PC-3 (cell line): Measurements from ENCODE around the gene LIF. TPM values are rescaled to one million over a fixed set of nuclear protein-coding genes. Genes with fewer than 3 reads are reported as not detected.

ENCODE experiments used
- ATAC-seq: fragments of 200-7000 bp; cut with Tn5 transposase; 2 replicates; pipeline ENCODE4 v1.9.1; 2020; ENCODE audit warnings: mild to moderate bottlenecking, moderate library complexity
- BruUV-seq: library from RNA; stranded (reverse); fragments of 400-500 nt; replicated peaks from 2 replicates; lab custom pipeline; 2021; lab: Mats Ljungman, UMichigan
- CTCF ChIA-PET: fragments of 300-600 bp; sonication (Branson Sonifier 250); formaldehyde crosslinking; loops from one replicate; lab custom pipeline; 2022; ENCODE audit warnings: antibody characterized with exemption; lab: Charles Lee
- POLR2A ChIA-PET: fragments of 300-600 bp; sonication (Branson Sonifier 250); formaldehyde crosslinking; loops from one replicate; lab custom pipeline; 2022; ENCODE audit warnings: antibody characterized with exemption; ENCODE audit not compliant: unreplicated experiment; lab: Charles Lee
- DNase-seq: peaks from one replicate; pipeline ENCODE4 v3.0.0-alpha.2; 2015
- H2AFZ ChIP-seq: fragments of 300-600 bp; sonication (generic); 2 replicates; pipeline ENCODE4 v1.6.0; 2016; ENCODE audit warnings: antibody characterized with exemption, low read length
- H3F3A ChIP-seq: fragments of 300-600 bp; sonication (generic); one replicate; pipeline ENCODE4 v1.6.0; 2017; ENCODE audit warnings: antibody characterized with exemption, low read length, control low read depth, mild to moderate bottlenecking; ENCODE audit not compliant: unreplicated experiment
- H3K27ac ChIP-seq: fragments of 300-600 bp; sonication (generic); 2 replicates; pipeline ENCODE4 v1.5.1; 2016; ENCODE audit warnings: mild to moderate bottlenecking, low read length
- H3K27me3 ChIP-seq: fragments of 300-600 bp; sonication (generic); 2 replicates; pipeline ENCODE4 v1.6.1; 2016; ENCODE audit warnings: low read length, mixed read lengths
- H3K36me3 ChIP-seq: fragments of 300-600 bp; sonication (generic); 2 replicates; pipeline ENCODE4 v1.6.1; 2016; ENCODE audit warnings: low read depth, mixed run types, low read length, mixed read lengths
- H3K4me1 ChIP-seq: fragments of 300-600 bp; sonication (generic); 2 replicates; pipeline ENCODE4 v1.5.1; 2016; ENCODE audit warnings: low read length; ENCODE audit not compliant: insufficient read depth
- H3K4me2 ChIP-seq: fragments of 300-600 bp; sonication (generic); 2 replicates; pipeline ENCODE4 v1.6.0; 2016; ENCODE audit warnings: low read length
- H3K4me3 ChIP-seq: fragments of 300-600 bp; sonication (generic); 2 replicates; pipeline ENCODE4 v1.5.1; 2016; ENCODE audit warnings: mild to moderate bottlenecking, low read length, mixed read lengths
- H3K79me2 ChIP-seq: fragments of 300-600 bp; sonication (generic); 2 replicates; pipeline ENCODE4 v1.6.1; 2017; ENCODE audit warnings: low read length, mixed read lengths
- H3K9ac ChIP-seq: fragments of 300-600 bp; sonication (generic); 2 replicates; pipeline ENCODE4 v1.6.0; 2016; ENCODE audit warnings: mild to moderate bottlenecking, low read length
- H3K9me2 ChIP-seq: fragments of 300-600 bp; sonication (generic); replicated peaks from 2 replicates; pipeline ENCODE4 v1.6.1; 2016; ENCODE audit warnings: mixed run types, low read length, mixed read lengths
- H3K9me3 ChIP-seq: fragments of 300-600 bp; sonication (generic); 2 replicates; pipeline ENCODE4 v1.6.1; 2016; ENCODE audit warnings: low read length, mixed read lengths
- H4K20me1 ChIP-seq: fragments of 300-600 bp; sonication (generic); 2 replicates; pipeline ENCODE4 v1.6.1; 2016; ENCODE audit warnings: low read length, mixed read lengths
- EZH2 ChIP-seq: fragments of 300-600 bp; sonication (generic); IDR thresholded peaks from one replicate; pipeline ENCODE4 v1.6.1; 2017; ENCODE audit warnings: antibody characterized with exemption, mild to moderate bottlenecking, low read length; ENCODE audit not compliant: unreplicated experiment
- EZH2phosphoT487 ChIP-seq: fragments of 300-600 bp; sonication (generic); IDR thresholded peaks from 2 replicates; pipeline ENCODE4 v1.6.1; 2018; ENCODE audit warnings: mild to moderate bottlenecking, antibody characterized with exemption, low read length, borderline replicate concordance
- intact Hi-C: fragments of 100-400 bp; cut with micrococcal nuclease; formaldehyde crosslinking; loops from 2 replicates; pipeline ENCODE4 v1.9.0; 2023
- total RNA-seq: library from RNA; depleted of rRNA; stranded (reverse); fragments of >200 nt; gene quantifications from 2 replicates; pipeline ENCODE4 v1.2.3, GENCODE V29; 2014
- TF ChIP-seq, protein P1 (sequence below): fragments of 300-600 bp; sonication (generic); conservative IDR thresholded peaks from 2 replicates; pipeline ENCODE4 v1.5.1; 2017; ENCODE audit warnings: antibody characterized with exemption, low read depth, mild to moderate bottlenecking, low read length

The LIF gene
- total RNA-seq, 1 experiment from 2014 or later: 64.1 TPM

DNA sequence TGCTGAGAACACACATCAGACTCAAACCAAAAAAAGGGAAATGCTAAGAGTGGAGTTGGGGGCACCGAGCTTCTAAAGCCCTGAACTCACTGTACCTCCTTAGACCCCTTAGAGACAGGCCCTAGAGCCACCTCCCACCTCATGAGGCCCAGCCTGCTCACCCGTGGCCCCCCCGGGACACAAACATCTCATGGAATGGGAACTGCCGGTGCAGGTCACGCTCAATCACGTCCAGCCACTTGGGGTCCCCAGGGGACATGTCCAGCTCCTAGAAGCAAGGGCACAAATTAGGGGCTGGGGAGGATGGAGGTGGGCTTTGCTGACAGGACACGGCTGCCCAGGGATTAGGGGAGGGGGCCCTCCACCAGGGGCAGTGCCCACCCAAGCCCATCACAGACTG, 49.0 kb upstream of the LIF start:
- Histone ChIP-seq H3K9ac (no peak overlapping the region), H3K4me2 (no peak overlapping the region), H3K27ac (no peak overlapping the region), H4K20me1 (no peaks in the 10 kb centered on the region), H3K4me3 (no peak overlapping the region), H3K27me3 (no peaks in the 10 kb centered on the region), H3K36me3 (peaks cover 3% of the 10 kb centered on the region; the same call in 1 of the 2 replicates), H2AFZ (no peak overlapping the region), H3K9me2 (no peaks in the 10 kb centered on the region), H3K9me3 (no peaks in the 10 kb centered on the region), H3K4me1 (peaks cover 26% of the 10 kb centered on the region), H3F3A (no peaks in the 10 kb centered on the region), H3K79me2 (no peaks in the 10 kb centered on the region)
- no peak for DNase-seq
- intact Hi-C loops: no loop called here
- no TSS peak for BruUV-seq
- ChIA-PET CTCF (no interaction called here), POLR2A (interaction anchor here (0.6 kb wide), 1 partner anchor 8 kb away, joined by 3 read pairs; no protein-coding TSS in a partner anchor)
- TF ChIP-seq EZH2phosphoT487 (no peak), EZH2 (no peak)
- TF ChIP-seq, protein P1, sequence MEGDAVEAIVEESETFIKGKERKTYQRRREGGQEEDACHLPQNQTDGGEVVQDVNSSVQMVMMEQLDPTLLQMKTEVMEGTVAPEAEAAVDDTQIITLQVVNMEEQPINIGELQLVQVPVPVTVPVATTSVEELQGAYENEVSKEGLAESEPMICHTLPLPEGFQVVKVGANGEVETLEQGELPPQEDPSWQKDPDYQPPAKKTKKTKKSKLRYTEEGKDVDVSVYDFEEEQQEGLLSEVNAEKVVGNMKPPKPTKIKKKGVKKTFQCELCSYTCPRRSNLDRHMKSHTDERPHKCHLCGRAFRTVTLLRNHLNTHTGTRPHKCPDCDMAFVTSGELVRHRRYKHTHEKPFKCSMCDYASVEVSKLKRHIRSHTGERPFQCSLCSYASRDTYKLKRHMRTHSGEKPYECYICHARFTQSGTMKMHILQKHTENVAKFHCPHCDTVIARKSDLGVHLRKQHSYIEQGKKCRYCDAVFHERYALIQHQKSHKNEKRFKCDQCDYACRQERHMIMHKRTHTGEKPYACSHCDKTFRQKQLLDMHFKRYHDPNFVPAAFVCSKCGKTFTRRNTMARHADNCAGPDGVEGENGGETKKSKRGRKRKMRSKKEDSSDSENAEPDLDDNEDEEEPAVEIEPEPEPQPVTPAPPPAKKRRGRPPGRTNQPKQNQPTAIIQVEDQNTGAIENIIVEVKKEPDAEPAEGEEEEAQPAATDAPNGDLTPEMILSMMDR: no peak
- ATAC-seq: no peak

DNA sequence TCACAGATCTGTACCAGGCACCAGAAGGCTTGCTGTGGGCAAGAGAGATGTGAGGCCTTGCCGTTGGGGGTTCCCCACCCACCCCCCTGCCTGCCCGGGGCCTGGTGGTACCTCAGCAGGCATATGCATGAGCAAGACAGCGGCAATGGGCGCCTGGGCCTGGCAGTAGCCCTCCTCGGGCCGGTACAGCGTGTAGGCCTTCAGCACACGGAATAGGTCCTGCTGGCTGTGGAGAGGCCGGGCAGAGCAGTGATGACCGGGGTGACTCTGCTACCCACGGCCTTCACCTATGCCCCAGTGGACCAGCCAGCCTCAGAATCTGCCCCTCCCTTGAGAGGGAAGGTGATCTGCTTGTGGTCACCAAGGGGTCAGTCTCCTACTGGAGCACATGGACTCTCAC, 48.3 kb upstream of the LIF start:
- no peak overlapping the region for H3K27ac ChIP-seq
- H3K4me3 ChIP-seq: no peak overlapping the region
- H3K9ac ChIP-seq: no peak overlapping the region
- peaks cover 34% of the 10 kb centered on the region for H3K4me1 ChIP-seq
- no peaks in the 10 kb centered on the region for H3F3A ChIP-seq
- H2AFZ ChIP-seq: no peak overlapping the region
- no peaks in the 10 kb centered on the region for H3K9me2 ChIP-seq
- TF ChIP-seq EZH2 (no peak), EZH2phosphoT487 (no peak)
- TF ChIP-seq, protein P1: no peak
- ATAC-seq: no peak
- ChIA-PET CTCF (no interaction called here), POLR2A (no interaction called here)
- no peak overlapping the region for H3K4me2 ChIP-seq
- no peak for DNase-seq
- no peaks in the 10 kb centered on the region for H3K79me2 ChIP-seq
- H3K36me3 ChIP-seq: peaks cover 3% of the 10 kb centered on the region; the same call in 1 of the 2 replicates
- H4K20me1 ChIP-seq: no peaks in the 10 kb centered on the region
- BruUV-seq: no TSS peak
- H3K27me3 ChIP-seq: no peaks in the 10 kb centered on the region
- intact Hi-C loops: no loop called here
- H3K9me3 ChIP-seq: no peaks in the 10 kb centered on the region

DNA sequence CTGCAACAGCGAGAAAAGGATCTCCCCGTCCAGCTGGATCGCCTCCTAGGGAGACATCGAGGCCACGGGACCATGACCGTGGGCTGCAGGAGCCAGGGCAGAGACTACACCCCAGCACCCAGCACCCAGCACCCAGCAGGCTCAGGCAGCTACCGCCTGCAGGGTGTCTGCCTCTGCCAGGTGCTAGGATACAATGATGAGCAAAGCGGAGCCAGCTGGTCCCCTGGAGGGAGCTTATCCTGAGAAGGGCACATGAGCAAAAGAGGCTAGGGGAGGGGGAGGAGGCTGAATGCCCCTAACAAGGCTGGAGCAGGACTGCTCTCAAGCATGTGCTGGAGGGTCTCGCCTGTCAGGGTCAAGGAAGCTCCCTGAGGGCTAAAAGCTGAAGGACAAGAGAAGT, 47.5 kb upstream of the LIF start:
- no peak for DNase-seq
- Histone ChIP-seq H3K9ac (no peak overlapping the region), H4K20me1 (no peaks in the 10 kb centered on the region), H3K9me3 (no peaks in the 10 kb centered on the region), H2AFZ (no peak overlapping the region), H3K36me3 (peaks cover 3% of the 10 kb centered on the region; the same call in 1 of the 2 replicates), H3K9me2 (no peaks in the 10 kb centered on the region), H3K4me2 (no peak overlapping the region), H3K4me3 (no peak overlapping the region), H3K4me1 (peaks cover 32% of the 10 kb centered on the region), H3K27me3 (no peaks in the 10 kb centered on the region), H3K27ac (no peak overlapping the region), H3F3A (no peaks in the 10 kb centered on the region), H3K79me2 (no peaks in the 10 kb centered on the region)
- no peak for ATAC-seq
- TF ChIP-seq, protein P1: no peak
- TF ChIP-seq EZH2: no peak
- TF ChIP-seq EZH2phosphoT487: no peak
- intact Hi-C loops: no loop called here
- CTCF ChIA-PET: no interaction called here
- POLR2A ChIA-PET: interaction anchor here (1.1 kb wide), 1 partner anchor 17 kb away, joined by 3 read pairs; no protein-coding TSS in a partner anchor
- no TSS peak for BruUV-seq
